HG03575 (cell line): ENCODE measurements around the gene HMX1.

ENCODE experiments used
- ATAC-seq: cut with Tn5 transposase; IDR thresholded peaks from one replicate; pipeline ENCODE4 v1.9.1; 2021; ENCODE audit not compliant: unreplicated experiment, insufficient number of reproducible peaks, low FRiP score; ENCODE audit errors: extremely low read depth

The HMX1 gene

DNA sequence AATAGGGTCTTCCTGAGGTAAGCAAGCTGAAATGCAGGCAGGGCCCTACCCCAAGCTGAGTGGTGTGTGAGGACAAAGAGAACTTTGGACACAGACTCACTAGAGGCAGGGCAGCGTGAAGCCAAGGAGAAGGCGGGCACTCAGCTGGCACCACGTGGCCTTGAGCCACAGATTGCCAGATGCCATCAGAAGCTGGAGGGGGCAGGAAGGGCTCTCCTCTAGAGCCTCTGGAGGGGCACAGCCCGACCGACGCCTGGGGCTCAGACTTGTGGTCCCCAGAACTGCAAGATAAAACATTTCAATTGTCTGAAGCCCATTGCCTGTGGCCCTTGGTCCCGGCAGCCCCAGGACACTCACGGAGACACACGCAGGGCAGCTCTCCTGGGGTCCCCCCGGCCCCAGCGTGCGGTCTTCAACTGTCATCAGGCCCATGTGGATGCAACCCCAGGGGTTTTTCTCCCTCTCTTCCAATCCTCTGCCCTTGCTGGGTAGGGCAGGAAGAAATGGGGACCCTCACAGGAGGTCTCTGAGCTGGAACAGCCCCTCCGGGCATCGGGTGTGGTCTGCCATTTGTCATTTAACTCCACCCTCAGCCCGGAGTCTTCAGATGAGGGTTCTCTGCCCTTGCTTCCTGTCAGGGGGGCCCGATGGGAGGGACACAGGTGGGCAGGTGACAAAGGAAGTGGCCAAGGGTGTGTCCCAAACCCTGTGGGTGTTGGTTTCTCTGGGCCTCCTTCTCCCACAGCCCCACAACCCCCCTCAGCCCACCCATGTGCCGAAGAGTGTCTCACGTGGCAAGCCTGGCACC, 22.2 kb downstream of the HMX1 start:
- ATAC-seq = no peak

DNA sequence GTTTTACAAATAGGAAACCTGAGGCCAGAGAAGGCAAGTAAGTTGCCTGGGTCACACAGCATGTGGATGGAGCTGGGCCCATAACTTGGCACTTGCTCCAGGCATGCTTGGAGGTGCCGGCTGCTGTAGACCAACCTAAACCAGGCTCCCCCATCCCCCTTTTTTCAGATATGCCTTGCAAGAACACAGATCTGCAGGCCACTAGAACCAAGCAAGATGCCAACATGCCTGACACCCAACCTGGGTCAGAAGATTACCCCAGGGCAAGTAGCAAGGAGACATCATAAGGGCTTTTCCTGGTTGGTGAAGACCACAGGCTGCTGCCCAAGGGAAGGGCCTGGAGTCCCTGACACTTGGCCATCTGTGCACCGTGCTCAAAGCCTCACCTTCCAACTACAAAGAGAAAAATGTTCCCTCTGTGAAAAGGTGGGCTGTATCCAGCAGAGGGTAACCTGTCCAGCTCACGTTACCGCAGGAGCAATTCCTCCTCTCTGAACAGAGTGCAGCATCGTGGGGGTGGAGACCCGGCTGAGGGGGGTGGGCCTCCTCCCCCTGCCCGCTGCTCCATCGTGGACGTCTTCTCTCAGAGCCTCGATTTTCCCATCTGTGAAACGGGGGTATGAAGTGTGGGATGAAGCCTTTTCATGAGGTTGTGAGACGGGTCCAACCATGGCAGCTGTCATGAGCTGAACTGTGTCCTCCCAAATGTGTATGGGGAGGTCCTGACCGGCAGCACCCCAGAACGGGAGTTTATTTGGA, 23.0 kb downstream of the HMX1 start:
- ATAC-seq = no peak

GRCh38 chr4:8847764-8848163, 23.9 kb downstream of the HMX1 start:
- no peak for ATAC-seq

DNA sequence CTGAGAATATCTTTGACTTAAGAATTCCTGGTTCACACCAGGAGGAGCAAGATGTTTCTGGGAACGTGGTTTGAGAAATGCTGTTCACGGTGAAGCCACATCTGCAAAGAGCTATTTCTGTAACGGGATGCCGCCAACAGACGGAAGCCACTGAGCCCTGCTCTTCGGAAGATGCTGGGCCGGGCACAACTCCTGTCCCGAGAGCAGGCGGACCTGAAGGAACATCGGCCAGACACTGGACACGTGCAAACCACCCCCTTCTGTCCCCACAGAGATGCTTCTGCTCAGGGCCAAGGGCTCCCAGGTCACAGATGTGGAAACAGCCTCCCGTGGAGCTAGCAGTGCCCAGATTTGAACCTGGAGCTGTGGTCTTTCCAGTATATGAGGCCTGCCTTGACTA, 24.3 kb downstream of the HMX1 start:
- no peak for ATAC-seq

GRCh38 chr4:8846826-8847225, 24.8 kb downstream of the HMX1 start:
- ATAC-seq = no peak

DNA sequence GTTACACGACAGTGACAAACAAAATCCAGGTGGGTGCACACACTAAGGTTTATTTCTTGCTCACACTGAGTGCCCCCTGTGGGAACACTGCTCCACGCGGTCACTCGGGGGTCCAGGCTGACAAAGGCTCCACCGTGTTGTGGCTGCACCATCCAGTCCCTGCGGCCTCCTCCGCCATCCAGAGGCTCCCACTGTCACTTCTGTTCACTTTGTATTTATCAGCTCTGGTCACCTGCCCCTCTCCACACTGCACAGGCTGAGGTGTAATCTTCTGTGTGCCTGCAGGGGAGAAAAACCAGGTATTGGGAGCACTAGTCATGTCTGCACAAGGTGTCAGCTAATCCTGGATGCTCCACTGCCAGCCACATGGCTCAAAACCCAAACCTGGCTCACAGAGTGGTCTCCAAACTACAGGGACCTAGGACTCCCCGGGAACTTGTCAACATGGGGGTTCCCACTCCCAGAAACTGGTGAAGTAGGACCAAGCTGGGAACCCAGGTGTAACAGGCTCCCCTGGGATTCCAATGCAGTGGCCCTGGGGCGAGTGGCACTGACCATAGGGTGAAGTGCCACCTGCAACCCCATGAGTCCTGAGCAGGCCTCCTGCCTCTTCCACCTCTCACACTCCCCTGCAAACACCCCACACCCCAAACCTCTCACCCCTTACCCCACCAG, 25.5 kb downstream of the HMX1 start:
- ATAC-seq = no peak

- no peak for ATAC-seq
These were observed 26.5 kb downstream of the HMX1 start for GRCh38 chr4:8844976-8845690.

DNA sequence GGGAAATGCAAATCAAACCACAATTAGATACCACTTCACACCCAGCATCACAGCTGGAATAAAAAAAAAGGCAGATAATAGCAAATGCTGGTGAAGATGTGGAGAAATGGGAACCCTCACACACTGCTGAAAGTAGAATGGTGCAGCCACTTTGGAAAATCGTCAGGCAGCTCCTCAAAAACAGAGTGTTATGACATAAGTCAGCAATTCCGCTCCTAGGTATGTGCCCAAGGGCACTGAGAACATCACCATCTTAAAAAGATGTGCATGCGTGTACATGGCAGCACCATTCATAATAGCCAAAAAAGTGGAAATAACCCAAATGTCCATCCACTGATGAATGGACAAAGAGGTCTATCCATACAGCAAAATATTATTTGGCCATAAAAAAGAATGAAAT, 28.0 kb downstream of the HMX1 start:
- no peak for ATAC-seq

DNA sequence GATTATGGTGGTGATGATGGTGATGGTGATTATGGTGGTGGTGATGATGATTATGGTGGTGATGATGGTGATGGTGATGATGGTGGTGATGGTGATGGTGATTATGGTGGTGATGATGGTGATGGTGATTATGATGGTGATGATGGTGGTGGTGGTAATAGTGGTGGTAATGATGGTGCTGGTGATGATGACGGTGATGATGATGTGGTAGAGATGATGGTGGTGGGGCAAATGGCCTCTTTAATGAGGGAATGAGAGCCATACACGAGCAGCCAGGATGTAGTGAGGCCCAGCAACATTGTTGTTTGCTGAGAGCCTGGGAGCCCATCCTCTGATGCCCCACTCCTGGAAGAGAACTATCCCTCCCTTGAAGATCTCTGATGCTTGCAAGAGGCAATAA, 29.0 kb downstream of the HMX1 start:
- no peak for ATAC-seq

DNA sequence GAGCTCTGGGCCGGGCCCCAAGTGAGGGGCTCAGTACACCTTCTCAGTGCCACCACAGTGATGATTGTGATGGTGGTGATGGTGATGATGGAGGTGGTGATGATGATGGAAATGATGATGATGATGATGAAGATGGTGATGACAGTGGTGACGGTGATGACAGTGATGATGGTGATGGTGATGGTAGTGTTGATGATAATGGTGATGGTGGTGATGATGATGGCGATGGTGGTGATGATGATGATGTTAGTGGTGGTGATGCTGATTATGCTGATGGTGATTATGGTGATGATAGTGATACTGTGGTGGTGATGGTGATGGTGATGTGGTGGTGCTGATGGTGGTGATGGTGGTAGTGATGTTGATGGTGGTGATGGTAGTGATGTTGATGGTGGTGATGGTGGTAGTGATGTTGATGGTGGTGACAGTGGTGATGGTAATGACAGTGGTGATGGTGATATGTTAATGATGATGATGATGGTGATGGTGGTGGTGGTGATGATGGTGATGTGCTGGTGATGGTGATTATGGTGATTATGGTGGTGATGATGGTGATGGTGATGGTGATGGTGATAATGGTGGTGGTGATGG, 29.9 kb downstream of the HMX1 start:
- ATAC-seq = no peak

GRCh38 chr4:8840816-8841455, 30.7 kb downstream of the HMX1 start:
- ATAC-seq = no peak

DNA sequence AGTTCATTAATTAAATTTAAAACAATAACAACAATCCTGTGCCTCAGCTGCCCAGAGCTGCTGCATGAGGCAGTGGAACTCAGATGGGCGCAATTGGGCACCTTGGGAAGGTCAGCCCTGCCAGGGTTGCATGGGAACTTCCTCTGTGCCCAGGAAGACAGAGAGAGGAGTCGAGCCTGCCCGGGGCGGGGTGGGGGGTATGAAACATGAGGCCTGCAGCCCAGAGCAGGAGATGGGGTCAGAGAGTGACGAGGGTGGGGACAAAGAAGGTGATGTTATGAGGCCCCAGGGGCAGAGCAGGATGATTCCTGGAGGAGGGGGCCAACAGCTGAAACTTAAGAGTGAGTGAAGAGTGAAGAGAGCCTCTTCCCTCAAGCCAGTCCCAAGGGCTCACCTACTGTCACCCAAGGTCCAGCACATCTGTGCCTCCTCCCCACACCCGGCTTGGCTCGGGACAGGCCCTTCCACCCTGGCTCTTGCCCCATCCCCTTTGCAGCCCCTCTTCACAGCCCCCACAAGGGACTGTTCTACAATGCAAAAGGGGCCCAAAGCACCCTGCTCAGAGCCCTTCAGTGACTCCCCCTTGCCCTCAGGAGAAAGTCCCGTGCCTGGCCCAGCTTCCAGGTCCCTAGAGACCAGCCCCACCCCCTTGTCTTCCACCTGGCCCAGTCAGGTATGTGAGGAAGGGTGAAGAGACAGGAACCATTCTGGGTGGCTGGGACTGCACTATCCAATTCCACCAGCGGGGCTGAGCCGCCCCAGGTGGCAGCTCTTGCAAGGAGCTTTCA, 31.4 kb downstream of the HMX1 start:
- no peak for ATAC-seq

- no peak for ATAC-seq
These were observed 32.6 kb downstream of the HMX1 start for GRCh38 chr4:8838961-8839431.

DNA sequence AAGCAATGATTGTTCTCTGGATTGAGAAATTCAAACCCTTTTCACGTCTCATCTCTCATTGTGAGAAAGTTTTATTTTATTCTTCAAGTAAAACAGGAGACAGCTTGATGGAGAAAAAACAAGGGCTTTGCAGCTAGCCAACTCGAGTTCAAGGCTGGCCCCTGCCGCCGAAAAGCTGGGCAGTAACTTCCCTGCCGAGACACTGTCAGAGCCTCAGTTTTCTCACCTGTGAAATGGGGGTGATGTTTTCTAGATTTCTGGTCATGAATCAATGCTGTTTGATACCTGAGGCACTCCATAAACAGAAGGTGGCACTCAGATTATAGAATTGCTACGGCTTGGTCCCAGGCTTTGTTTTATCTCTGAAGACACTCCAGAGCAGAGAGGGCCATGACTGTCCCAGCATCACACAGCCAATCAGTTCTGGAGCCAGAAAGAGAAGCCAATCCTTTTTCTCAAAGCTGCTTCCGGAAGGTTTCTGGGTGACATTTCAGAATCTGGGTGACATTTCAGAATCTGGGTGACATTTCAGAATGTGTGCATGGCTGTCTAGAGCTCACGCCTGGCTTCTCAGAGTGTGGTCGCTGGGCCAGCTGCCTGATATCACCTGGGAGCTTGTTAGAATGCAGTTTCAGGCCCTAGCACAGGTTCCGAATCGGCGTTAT, 33.2 kb downstream of the HMX1 start:
- ATAC-seq = no peak

DNA sequence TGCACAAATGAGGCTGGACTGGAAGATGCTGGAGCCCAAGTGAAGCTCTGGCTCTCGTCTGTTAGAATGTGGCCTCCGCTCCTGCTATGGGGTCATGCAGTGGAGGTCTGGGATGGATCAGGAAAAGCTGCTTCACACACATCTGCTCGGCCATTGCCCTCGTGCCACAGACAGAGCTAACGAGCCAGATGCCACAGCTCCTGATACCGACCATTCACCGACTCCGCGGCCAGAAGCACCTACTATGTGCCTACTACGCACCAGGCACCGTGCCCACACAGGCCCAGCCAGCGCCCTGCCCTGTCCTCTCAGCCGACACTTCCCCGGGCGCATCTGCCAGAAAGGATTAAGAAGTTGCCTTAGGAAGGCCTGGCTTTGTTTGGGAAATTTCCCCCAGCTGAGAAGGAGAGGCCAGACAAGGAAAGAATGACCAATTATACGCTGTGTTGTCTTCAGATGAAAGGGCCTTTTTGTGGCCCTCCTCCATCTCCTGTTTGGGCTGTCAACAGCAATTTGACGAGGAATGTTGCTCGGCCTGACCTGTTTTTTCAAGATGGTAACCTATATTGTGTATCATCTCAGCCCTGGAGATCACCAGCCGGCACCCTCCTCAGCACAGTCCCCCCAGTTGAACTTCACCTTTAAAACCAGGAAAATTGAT, 34.3 kb downstream of the HMX1 start:
- ATAC-seq = no peak

DNA sequence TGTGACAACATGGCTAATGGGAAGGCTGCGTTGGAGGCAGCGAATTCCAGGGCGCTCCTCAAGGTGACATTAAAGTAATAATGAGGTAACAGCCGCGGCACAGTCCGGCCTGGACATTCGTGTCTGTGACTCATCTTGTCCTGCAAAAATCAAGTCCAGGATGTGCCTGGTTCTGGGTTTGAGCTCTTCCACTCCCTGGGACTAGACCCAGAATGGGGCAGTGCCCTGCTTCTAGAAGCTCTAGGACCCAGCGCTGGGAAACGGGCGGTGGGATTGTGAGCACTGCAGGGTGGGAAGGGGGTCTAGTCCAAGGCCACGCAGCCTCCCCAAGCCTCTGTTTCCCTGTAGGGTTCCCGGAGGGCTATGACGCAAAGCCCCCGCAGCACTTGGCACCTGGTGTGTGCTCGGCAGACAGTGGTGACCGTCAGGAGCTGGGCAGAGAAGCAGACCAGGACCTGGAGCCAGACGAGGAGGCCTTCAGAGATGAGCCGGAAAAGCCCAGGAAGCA, 34.9 kb downstream of the HMX1 start:
- ATAC-seq = no peak
